Astrocyte (in vitro differentiated cells and primary cell): ENCODE data around the gene MBL2.

Experiments
- CTCF ChIP-seq: IDR thresholded peaks from 2 replicates; pipeline ENCODE4 v1.5.1; 2011; ENCODE audit warnings: low read depth, mild to moderate bottlenecking, inconsistent platforms, low read length, moderate library complexity; ENCODE audit not compliant: insufficient read depth
- EZH2 ChIP-seq: IDR thresholded peaks from 2 replicates; pipeline ENCODE4 v1.6.1; 2012; ENCODE audit warnings: mild to moderate bottlenecking, low read length, inconsistent platforms; ENCODE audit not compliant: insufficient read depth

- TF ChIP-seq CTCF (no peak), EZH2 (no peak)
Observed at GRCh38 chr10:52741851-52742250, 30.7 kb downstream of the MBL2 start.
